ENCODE measurements around the gene SNRNP25.
"Not testable (repeated sequence)": the region's sequence is repeated elsewhere in the genome, so short reads cannot be mapped to it uniquely, and the experiment has no call there.

GRCh38 chr16:20886-21285 is 32.7 kb upstream of the SNRNP25 start:
- not testable (repeated sequence) for TF ChIP-seq POLR2A (IDR thresholded peaks at IDR 0.05; ENCODE audit: control extremely low read depth in 1 of 2, low read depth in 2 of 2, low read length in 2 of 2); CHD1 (IDR thresholded peaks at IDR 0.05; ENCODE audit: low read depth, low read length); RFX5 (IDR thresholded peaks at IDR 0.05; ENCODE audit: borderline replicate concordance, low read depth, low read length); GTF2F1 (IDR thresholded peaks at IDR 0.05; ENCODE audit: borderline replicate concordance, low read depth, low read length); POLR2AphosphoS5 (IDR thresholded peaks at IDR 0.05; ENCODE audit: low read depth, low read length); NRF1 (IDR thresholded peaks at IDR 0.05; ENCODE audit: low read depth, low read length); BRCA1 (IDR thresholded peaks at IDR 0.05; ENCODE audit: low read depth, low read length); ASH2L (IDR thresholded peaks at IDR 0.05; ENCODE audit: low read length); EGR1 (IDR thresholded peaks at IDR 0.05; ENCODE audit: borderline replicate concordance, low read depth, low read length); TAF1 (IDR thresholded peaks at IDR 0.05; ENCODE audit: low read depth, low read length)
- TF ChIP-seq, protein P1, sequence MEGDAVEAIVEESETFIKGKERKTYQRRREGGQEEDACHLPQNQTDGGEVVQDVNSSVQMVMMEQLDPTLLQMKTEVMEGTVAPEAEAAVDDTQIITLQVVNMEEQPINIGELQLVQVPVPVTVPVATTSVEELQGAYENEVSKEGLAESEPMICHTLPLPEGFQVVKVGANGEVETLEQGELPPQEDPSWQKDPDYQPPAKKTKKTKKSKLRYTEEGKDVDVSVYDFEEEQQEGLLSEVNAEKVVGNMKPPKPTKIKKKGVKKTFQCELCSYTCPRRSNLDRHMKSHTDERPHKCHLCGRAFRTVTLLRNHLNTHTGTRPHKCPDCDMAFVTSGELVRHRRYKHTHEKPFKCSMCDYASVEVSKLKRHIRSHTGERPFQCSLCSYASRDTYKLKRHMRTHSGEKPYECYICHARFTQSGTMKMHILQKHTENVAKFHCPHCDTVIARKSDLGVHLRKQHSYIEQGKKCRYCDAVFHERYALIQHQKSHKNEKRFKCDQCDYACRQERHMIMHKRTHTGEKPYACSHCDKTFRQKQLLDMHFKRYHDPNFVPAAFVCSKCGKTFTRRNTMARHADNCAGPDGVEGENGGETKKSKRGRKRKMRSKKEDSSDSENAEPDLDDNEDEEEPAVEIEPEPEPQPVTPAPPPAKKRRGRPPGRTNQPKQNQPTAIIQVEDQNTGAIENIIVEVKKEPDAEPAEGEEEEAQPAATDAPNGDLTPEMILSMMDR (IDR thresholded peaks at IDR 0.05; ENCODE audit: control extremely low read depth in 1 of 3, insufficient read depth in 1 of 3, low read depth in 1 of 3, low read length in 3 of 3): not testable (repeated sequence)
- TF ChIP-seq, protein P2, sequence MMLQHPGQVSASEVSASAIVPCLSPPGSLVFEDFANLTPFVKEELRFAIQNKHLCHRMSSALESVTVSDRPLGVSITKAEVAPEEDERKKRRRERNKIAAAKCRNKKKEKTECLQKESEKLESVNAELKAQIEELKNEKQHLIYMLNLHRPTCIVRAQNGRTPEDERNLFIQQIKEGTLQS (IDR thresholded peaks at IDR 0.05; ENCODE audit: insufficient read depth, low read depth, low read length): not testable (repeated sequence)
